Breast epithelium (tissue), 3 donors: ENCODE data around the gene PPIG.

Experiments
- POLR2A ChIP-seq: fragments of 450-650 bp; IDR thresholded peaks from one replicate; pipeline ENCODE4 v1.6.1; 2016; ENCODE audit warnings: antibody characterized with exemption, mild to moderate bottlenecking, moderate library complexity
- TF ChIP-seq, protein P1 (sequence below), 3 donors: fragments of 450-650 bp; IDR thresholded peaks; one replicate each; pipeline ENCODE4 v1.5.1; 2016 to 2017; ENCODE audit warnings: antibody characterized with exemption in 3 of 3, mild to moderate bottlenecking in 3 of 3, moderate library complexity in 3 of 3

DNA sequence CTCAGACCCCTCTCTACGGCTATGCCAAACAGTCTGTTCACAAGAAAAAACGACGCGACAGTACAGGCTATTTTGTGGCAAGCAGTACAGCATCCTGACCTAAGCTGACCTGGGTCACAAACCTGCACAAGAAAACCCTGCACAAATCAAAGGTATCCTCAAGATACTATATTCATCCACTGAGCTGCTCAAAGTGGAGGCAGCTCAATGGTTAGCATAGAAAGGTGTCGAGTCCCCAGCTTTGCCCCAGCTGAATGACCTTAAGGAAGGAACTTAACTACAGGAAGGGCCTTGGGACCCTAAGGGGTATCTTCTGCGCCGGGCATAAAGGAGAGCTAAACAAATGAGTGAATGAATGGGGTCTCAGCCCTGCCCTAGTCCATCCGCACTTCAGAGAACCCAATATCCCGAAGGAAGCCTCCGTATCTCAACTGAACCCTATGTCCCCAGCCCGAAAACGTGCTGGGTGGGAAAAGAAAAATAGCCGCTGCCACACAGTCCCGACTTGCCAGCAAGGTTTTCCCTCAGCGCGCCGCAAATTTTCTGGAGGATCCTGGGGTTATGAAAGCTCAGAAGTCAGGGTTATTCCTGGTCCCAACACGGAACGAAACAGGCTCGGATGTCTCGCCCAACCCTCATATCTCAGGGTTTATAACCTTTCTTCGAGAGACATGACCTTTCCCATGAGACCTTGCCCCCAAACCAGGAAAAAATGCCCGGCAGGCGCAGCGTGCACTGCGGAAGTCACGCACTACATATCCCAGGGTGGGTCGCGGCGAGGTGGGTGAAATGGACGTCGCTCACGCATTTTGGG, 10.8 kb upstream of the PPIG start, which contains the start of gene FASTKD1:
- TF ChIP-seq, protein P1, sequence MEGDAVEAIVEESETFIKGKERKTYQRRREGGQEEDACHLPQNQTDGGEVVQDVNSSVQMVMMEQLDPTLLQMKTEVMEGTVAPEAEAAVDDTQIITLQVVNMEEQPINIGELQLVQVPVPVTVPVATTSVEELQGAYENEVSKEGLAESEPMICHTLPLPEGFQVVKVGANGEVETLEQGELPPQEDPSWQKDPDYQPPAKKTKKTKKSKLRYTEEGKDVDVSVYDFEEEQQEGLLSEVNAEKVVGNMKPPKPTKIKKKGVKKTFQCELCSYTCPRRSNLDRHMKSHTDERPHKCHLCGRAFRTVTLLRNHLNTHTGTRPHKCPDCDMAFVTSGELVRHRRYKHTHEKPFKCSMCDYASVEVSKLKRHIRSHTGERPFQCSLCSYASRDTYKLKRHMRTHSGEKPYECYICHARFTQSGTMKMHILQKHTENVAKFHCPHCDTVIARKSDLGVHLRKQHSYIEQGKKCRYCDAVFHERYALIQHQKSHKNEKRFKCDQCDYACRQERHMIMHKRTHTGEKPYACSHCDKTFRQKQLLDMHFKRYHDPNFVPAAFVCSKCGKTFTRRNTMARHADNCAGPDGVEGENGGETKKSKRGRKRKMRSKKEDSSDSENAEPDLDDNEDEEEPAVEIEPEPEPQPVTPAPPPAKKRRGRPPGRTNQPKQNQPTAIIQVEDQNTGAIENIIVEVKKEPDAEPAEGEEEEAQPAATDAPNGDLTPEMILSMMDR (IDR thresholded peaks at IDR 0.05) = no peak
- TF ChIP-seq POLR2A = no peak
